RCC 7860 (cell line): ENCODE measurements around the gene SOCS7.

ENCODE experiments used
- DNase-seq: peaks from one replicate; pipeline ENCODE4 v3.0.0-alpha.2; 2015; ENCODE audit warnings: low spot score
- FAIRE-seq: peaks from 2 replicates; lab custom pipeline; 2012; peaks lifted over from hg19 to GRCh38; lab: Jason Lieb, UNC

The SOCS7 gene

DNA sequence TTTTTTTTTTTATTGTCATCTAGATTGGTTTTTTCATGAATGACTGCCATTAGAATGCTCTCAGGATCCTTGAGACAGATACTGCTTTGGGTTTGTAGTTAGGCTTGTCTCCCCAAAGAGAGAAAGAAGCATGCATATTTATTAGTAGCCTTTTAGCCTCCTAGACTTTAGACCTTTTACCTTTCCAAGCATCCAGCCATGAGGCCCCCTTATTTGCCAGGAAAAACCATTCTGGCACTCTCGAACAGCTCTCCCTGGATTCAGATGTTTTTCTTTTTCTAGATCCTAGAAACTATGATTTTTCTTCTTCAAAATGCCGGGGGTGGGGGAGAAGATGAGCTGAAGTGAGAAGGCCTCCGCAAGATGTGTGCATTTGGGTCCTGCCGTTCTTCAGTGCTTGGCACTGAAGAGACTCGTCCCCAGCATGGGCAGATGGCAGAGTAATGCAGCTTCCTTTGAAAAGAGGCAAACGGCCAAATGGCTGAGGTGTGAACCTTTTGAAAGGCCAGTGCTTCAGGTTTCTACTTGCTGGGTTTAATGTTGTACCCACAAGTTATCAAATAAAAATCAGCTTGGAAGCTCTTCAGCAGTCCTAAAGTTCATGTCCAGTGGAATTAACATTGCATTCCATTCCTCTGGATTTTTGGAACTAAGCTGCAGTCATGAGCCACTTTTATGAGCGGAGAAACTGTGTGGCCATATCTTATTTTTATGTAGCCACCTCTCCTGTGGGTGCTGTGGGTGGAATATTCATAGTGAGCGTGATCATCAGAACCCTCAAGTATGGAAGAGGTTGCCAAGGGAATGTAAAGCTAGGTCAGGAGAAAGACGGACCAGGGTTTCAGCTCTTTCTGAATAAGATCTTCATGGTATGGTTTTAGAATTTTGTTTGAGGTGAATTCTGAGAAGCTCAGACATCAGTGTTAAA, 7.2 kb downstream of the SOCS7 start:
- FAIRE-seq = no peak
- no peak for DNase-seq

DNA sequence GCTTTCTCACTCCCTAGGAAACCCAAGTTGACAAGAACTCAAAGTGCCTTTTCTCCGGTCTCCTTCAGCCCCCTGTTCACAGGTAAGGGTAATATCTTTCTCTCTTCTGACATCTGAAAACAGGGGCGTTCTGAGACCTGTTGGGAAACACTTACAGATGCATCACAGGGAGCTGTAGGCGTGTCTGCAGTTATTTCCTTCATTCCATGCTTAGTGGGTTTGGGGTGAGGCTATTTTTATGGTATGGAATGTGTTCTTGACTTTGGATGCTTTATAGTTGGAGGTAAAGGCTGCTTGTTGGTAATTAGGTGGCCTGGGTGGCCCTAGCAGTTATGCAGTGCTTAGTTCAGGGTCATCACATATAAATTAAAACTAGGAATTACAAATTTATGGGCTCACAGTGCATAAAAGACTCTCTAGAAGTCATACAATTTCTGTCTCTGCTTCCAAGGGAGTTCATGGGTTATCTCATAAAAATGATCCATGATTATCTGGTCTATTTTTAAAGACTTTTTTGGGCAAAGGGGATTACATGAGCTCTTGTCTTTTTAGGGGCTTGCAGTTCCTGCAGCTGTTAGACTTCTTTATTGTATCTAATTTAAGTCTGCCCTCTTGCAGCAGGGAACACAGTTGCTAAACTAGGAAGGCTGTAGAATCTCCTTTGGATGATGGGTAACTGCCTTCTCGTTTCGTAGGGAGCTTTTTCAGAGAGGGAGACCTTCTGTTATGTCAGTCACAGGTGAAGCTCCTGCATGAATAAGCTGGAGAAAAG, 10.2 kb downstream of the SOCS7 start:
- no peak for FAIRE-seq

DNA sequence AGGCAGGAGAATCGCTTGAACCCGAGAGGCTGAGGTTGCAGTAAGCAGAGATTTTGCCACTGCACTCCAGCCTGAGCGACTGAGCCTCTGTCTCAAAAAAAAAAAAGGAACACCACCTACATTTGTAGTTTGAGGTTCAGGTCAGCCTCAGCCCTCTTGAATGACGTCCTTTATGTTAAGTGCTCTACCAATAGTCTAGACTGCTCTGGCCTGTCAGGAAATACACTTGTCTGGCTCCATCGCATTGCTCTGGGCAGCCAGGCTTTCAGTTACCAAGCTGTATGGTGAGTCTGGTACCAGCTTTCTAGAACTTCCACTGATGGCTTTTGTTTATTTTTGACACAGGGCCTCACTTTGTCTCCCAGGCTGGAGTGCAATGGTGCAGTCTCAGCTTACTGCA, 11.4 kb downstream of the SOCS7 start:
- FAIRE-seq (no peak), DNase-seq (no peak)

More for the DNA sequence above, 10.2 kb downstream of the SOCS7 start:
- DNase-seq = no peak

DNA sequence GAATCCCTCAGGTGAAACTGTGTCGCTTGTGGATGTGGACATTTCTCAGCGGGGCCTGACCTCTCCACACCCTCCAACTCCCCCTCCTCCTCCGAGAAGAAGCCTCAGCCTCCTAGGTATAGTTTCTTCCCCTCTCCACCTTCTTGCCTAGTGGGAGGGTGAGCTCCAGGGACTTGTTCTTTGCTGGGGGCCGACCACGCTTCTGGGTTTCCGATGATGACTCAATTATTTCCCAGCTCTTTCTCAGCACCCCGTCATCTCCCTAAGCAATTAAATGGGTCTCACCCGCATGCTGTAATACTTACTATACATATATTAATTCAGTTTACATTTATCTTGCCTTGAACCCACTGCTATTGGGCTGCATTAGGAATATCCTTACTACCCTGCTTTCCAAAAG, 13.1 kb downstream of the SOCS7 start:
- no peak for DNase-seq
- FAIRE-seq = no peak

DNA sequence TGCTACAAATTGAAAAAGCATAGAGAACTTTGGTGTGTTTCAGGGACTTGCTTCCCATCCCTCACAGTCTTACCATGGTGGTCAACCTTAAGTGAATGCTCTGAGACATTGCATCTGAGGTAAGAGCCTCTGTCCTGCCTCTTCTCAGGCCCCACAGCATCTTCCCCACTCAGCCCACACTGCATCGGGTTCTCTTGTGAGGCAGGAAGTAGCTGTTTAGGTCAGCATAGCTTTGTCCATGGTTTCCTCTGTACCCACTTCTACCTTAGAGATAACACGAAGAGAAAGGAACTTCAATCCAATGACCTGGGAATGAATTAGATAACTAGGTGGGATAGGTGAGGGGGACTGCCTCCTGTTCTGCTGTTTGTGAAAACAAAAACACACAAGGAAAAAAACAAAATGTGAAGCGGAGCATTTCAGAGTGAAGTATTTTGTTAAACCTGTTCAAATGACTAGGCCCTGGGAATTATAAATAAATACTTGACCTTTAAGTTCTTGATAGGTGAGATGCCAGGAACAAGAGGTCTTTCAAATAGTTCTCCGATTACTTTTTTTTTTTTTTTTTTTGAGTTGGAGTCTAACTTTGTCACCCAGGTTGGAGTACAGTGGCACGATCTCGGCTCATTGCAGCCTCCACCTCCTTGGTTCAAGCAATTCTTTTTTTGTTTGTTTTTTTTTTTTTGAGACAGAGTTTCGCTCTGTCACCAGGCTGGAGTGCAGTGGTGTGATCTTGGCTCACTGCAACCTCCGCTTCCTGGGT, 17.7 kb downstream of the SOCS7 start:
- FAIRE-seq (no peak), DNase-seq (no peak)

DNA sequence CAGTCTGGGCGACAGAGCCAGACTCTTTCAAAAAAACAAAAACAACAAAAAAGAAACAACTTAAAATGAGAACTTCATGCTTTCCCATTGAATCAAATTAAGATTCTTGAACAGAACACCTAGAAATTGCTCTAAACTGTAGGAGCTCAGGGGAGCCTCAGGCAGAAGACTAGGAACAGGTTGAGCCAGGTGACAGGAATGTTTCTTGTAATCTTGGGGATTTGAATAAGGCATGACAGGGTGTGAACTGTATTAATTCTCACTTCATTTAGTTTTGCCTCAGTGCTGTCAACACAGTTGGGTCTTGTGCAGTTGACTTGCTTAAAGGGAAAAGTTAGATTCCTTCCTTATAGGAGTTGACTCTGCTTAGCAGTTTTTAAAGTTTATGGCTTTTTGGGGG, 27.8 kb downstream of the SOCS7 start:
- no peak for FAIRE-seq
- no peak for DNase-seq

DNA sequence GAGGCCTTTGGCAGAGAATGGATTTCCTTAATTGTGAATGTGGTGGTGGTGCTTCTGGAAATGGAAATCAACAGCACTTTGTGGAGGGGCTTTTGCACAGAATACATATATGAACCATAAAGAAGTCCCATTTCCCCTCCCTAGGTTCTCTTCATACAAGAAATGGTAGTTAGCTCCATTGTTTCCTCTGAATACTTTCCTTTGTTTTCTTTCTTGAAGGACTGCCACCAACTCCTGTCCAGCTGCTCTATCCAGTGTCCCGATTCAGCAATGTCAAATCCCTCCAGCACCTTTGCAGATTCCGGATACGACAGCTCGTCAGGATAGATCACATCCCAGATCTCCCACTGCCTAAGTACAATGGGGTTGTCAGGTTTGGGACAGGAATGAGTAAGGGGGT, 43.4 kb downstream of the SOCS7 start:
- DNase-seq (no peak), FAIRE-seq (no peak)

DNA sequence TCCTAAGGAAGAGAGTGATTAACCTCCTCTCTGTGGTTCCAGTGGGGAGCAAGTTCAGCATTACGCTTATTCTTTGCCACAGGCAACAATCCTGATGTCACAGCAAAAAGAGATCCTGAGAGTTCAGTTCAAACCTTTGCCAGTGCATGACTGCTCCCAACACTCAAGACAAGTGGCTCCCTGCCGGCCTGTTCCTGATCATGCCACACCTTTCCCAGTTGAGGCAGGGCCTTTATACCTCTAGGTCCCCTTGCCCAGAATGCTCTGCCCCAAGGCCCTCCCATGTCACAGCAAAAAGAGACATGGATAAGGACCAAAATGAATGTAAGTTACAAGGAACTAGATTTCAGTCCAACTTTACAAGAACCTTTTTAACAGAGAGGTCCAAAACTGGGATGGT, 45.6 kb downstream of the SOCS7 start:
- FAIRE-seq = no peak
- DNase-seq = no peak

DNA sequence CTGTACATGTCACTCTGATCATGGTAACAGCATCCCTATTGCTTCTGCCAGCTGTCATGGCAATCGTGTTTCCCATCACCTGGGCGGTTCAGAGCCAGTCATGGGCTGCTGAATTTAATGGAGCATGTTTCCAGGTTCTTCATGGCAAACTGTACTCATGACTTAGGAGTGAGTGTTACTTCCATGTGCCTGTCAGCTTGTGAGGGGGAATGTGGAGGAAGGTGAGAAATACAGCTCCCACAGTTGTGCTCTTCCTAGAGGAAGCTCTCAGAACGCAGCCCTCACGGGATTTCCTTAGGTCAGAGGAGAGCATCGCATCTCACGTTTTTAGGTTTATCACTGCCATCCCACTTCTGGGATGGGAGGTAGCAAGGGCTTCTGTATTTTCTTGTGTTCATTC, 48.6 kb downstream of the SOCS7 start:
- FAIRE-seq = no peak
- DNase-seq = no peak

DNA sequence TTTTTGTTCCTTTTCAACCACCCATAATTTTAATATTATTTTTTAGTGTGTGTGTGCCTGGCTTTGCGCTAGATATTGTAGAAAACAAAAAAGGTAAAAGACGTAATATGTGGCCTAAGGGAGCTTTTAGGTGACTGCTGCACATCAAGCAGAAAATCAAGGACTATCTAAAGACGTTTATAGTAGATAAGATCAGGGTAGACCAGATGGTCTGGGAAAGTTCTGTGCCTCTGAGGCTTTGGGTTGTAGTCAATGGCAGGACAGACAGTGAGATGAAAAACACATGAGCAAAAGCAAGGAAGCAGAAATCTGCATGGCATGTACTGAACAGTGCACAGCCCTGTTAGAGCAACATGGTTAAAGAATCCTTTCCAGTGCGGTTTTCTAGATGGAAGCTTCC, 49.8 kb downstream of the SOCS7 start:
- DNase-seq (no peak), FAIRE-seq (no peak)

DNA sequence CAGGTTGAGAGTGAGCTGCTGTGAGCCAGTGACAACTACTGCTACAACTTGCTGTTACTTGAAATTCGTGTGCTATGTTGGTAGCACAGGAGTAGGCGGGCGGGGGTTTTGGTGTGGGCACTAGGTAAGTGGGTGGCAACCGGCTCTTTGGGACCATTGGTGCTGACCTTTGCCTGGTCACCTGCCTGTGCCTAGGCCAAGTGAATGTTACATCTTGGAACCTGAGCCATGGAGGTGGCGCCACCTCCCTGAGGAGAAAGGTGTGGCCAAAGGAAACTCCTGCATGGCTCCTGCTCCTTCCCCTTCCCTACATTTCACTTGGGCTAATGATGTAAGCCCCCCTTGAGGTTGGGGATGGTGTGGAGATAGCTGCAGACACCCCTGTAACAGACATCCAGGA, 51.3 kb downstream of the SOCS7 start:
- DNase-seq = no peak
- no peak for FAIRE-seq

DNA sequence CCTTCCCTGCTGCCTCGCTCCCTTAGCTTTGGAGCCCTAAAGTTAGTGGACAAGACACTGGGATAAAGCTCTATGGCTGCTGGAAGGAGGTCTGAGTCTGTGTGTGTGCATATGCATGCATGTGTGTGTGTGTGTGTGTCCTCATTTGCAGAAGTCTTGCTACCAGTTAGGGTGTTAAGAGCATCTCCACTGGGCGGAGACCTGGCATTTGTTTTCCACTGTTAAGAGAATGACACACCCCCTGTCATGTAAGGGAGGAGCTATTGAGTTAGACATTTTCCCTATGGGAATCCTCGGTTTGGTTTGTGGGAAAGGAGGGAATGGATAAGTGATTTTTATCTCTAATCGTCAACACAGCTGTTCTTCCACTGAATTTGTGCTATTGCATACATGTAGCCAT, 51.8 kb downstream of the SOCS7 start:
- FAIRE-seq (no peak), DNase-seq (no peak)

DNA sequence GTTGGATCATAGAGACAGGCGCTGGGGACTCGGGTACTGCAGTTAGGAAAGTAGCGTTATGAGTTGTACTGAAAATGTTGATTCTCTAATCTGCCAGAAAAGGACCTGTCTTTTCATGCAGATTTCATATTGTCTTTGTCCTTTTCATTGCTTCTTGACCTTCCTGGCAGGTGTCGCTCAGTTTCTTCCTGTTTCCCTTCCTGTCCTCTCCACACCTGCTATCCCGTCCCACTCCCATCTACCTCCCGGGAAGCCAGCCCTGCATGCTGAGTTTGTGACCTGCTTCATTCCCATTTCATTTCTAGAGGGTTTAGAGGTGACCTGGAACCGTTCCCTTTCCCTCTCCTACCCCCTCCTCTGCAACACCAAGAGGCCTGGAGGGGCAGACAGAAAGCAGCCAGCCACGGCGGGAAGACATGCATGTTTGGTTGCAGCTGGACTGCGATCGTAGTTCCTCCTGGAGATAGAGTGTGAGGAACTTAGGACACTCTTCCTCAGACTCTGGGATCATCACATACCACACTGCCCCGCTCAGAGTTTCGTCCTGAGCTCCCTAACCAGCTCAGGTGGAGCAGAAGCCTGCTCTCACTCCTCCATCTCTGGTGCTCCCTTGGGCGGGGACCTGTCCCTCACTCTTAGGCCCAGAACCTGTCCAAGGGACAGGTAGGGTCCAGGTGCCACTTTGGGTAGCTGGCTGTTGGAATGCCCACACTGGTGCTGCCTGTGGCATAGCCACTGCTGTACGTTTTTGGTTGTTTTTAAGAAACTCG, 52.7 kb downstream of the SOCS7 start:
- DNase-seq (no peak), FAIRE-seq (no peak)

DNA sequence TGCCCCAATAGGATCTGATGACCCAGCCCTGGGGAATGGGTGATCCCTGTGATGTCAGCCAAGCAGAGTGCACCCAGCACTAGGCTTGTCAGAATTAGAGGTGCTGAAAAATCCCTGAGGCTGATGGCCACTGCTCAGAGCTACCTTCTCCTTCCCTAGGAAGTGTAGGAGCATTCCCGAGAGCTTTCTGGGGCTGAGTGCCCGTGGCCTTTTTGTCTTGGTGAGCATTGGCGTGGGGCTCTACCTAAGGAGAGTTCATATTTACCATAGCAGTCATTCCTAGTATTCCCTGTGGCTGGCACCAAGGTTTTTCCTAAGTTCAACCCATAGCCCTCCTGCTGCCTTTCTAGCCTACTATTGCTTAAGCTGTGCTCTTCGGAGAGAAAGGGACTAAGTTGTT, 54.0 kb downstream of the SOCS7 start:
- no peak for DNase-seq
- no peak for FAIRE-seq

DNA sequence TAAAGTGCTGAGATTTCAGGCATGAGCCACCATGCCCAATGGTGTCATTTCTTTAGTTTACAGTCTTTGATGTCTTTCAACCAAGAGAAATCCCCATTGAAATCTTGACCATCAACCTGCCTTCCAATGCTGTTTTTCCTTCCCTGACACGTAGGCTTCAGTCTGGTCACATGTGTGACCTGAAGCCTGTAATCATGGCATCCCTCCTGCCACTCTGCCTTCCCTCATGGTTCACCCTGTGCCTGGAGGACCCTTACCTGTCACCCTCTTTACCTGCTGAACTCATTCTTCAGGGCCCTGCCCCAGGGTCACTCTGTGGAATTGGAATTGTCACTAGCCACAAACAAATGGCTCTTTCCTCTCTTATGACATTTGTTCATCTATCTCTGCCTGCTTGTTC, 58.6 kb downstream of the SOCS7 start:
- DNase-seq (no peak), FAIRE-seq (no peak)

DNA sequence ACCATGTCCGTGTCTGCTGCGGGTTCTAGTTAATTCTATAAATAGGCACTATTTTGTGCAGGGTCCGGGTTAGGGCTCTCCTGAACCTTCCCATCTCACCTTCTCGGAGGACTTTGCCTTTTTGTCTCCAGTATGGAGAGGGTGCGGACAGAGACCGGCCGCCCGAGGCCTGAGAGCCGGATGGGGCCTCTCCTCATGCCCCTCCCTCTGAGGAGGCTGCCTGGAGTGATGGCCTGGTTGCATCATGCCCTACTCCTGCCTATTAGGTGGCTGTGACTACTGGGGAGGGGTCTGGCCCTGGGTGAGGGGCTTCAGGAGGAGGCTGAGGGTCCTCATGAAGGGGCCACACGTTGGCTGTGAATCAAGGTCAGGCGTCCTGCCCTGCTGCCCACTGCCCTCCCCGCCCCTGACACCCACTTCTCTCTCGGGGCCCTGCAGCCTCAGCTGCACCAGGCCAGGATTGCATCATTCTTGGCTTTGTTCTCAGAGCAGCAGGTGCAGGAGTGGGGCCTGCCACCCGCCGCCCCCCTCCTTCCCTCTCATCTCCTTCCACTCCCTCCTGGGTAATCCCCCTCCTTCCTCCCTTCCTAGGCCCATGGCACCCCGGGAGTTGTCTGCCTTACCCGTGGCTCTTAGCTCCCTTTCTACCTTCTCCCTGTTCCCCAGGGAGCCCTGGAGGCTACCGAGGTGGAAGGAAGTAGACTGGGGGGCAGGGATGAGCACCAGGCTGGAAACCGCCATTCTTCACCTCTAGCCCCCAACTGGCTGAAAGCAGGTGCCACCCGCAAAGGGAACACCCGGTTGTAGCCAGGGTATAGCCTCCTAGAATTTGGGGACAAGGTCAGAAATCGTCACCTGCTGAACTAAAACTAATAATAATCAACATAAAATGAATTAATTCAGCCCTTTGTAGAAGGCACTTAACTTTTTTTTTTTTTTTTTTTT, 63.9 kb downstream of the SOCS7 start:
- no peak for DNase-seq
- FAIRE-seq = no peak

DNA sequence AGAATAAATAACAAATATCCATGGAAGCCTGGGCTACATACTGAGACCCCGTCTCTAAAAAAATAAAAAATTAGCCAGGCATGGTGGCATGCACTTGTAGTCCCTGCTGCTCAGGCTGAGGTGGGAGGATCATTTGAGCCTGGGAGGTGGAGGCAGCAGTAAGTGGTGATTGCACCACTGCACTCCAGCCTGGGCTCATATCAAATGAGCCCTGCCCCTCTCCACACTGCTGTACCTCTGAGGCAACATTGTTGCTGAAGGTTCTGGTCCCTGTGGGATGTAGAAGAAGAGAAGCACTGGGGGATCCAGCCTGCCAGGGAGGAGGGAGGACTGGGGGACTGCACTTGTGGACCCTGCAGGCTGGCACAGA, 65.2 kb downstream of the SOCS7 start:
- FAIRE-seq = no peak
- DNase-seq = no peak

DNA sequence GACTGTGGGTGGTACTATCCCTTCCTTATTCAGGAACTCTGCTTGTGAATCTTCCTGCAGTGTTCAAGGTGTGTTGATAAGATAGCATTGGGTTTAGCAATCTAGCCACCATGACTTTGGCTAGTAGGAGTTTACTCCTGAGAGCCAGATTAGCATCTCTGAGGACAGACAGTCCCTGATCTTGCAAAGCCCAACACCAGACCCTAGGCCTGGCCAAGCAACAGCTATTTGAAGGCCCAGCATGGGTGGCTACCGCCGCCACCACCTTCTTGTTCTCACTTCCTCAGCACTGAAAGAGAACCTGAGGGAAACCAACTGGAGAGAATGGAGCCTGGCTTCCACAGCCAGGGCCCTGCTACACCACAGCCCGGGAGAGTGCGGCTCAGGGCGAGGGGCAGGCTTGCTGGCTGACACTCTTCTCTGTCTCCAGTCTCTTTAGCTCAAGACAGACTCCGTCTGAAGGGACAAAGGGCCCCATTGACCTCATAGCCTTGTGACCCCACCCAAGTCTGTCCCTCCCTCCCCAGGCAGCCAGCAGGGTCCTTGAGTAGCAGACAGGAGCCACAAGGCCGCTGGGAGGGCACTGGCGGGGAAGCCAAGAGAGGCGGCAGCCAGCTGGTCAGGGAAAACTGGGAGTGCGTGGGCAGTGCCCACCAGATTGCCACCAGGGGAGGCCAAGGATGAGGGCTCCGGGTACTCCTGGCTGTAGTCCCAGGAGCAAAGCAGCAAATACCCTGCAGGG, 65.7 kb downstream of the SOCS7 start:
- DNase-seq (no peak), FAIRE-seq (no peak)
